ENCODE data around the gene PREX1.

Gene PREX1

DNA sequence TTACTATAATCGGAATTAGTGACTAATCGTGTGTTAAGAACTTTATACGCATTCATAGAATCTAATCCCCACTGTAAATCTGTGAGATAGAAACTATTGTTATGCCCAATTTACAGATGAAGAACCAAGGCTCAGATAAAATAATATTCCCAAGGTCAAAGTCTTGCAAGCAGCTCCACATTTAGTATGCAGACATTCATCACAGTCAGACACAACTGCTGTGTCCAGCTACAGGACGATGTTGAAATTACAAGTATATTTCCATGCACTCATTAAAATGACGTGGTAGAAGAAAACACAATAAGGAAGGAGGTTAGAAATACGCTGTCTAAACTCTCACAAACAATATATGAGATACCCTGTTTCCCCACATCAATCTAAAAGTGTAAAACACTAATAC, 82.5 kb downstream of the PREX1 start:
- no peak overlapping the region for H3K4me3 ChIP-seq (ENCODE audit: low read depth, low read length)
- no peak for DNase-seq (ENCODE audit: low read depth)
- TF ChIP-seq, protein P1, sequence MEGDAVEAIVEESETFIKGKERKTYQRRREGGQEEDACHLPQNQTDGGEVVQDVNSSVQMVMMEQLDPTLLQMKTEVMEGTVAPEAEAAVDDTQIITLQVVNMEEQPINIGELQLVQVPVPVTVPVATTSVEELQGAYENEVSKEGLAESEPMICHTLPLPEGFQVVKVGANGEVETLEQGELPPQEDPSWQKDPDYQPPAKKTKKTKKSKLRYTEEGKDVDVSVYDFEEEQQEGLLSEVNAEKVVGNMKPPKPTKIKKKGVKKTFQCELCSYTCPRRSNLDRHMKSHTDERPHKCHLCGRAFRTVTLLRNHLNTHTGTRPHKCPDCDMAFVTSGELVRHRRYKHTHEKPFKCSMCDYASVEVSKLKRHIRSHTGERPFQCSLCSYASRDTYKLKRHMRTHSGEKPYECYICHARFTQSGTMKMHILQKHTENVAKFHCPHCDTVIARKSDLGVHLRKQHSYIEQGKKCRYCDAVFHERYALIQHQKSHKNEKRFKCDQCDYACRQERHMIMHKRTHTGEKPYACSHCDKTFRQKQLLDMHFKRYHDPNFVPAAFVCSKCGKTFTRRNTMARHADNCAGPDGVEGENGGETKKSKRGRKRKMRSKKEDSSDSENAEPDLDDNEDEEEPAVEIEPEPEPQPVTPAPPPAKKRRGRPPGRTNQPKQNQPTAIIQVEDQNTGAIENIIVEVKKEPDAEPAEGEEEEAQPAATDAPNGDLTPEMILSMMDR (IDR thresholded peaks at IDR 0.05; ENCODE audit: control insufficient read depth, extremely low read depth, insufficient read depth), result peak; percentile 29

DNA sequence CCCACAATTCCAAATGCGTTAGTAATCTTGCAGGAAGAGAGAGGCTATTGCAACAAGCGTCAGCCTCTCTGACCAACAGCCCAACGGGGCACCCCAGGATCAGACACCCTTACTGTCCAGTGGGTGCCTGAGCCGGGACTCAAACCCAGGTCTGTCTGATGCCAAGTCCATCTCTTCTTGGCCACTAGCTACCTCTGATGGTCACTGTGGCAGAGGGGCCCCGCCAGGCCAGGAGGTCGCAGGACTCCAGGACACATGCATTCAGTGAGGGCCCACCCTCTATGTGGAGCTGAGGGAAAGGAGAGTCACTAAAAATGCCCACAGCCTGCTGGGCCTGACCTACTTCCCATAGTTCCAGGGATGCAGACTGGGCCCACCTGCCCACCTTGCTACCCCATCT, 83.3 kb downstream of the PREX1 start:
- H3K4me3 ChIP-seq (ENCODE audit: low read depth, low read length), result no peak overlapping the region
- TF ChIP-seq, protein P1 (IDR thresholded peaks at IDR 0.05; ENCODE audit: control insufficient read depth, extremely low read depth, insufficient read depth), result no peak
- DNase-seq (ENCODE audit: low read depth), result no peak

DNA sequence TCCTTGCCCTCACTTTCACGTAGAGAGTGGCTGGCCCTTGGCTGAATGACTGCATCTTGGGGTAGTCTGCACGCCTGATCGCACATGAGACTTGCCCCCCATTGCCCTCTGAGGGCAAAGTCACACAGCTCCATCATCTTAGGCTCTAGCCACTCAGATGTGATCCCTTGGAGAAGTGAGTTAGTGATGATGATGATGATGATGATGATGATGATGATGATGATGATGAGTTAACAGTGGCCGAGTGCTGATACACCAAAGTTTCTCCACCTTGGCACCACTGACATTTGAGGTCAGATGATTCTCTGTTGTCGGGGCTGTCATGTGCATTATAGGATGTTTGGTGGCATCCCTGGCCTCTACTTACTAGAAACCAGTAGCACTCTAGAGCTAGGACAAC, 84.0 kb downstream of the PREX1 start:
- H3K4me3 ChIP-seq (ENCODE audit: low read depth, low read length), result no peak overlapping the region
- TF ChIP-seq, protein P1 (IDR thresholded peaks at IDR 0.05; ENCODE audit: control insufficient read depth, extremely low read depth, insufficient read depth), result no peak
- DNase-seq (ENCODE audit: low read depth), result no peak

DNA sequence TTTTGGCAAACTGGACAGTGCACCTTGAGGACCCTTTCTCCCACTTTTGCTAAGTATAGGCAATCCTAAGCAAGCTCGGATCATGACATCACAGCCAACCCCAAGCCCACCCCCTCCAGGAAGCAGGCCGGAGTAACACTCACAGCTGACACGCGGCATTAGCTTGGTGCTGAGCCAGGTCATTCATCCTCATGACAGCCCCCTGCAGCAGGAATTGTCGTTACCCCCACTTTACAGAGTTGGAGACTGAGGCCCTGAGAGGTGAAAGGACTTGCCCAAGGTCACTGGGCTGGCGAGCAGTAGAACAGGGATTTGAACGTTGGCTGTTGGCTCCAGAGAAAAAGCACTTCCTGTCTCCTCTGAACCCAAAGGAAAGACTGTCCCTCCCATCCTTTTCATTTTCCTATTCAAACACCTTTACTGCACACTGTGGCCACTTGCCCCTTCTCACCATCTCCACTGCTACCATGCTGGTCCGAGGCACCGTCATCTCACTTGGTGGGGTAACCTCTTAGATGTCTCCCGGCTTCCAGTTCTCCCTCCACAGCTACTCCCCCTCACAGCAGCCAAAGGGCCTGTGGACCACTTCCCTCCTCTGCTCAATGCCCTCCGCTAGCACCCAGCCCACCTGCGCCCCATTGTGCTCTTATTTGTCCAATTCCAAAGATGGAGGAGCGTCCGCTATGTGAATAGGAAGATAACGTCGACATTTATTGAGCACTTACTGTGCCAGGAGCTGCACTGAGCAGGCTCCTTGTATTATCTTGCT, 84.7 kb downstream of the PREX1 start:
- TF ChIP-seq, protein P1 (IDR thresholded peaks at IDR 0.05; ENCODE audit: control insufficient read depth, extremely low read depth, insufficient read depth), result no peak
- H3K4me3 ChIP-seq (ENCODE audit: low read depth, low read length), result no peak overlapping the region
- no peak for DNase-seq (ENCODE audit: low read depth)

DNA sequence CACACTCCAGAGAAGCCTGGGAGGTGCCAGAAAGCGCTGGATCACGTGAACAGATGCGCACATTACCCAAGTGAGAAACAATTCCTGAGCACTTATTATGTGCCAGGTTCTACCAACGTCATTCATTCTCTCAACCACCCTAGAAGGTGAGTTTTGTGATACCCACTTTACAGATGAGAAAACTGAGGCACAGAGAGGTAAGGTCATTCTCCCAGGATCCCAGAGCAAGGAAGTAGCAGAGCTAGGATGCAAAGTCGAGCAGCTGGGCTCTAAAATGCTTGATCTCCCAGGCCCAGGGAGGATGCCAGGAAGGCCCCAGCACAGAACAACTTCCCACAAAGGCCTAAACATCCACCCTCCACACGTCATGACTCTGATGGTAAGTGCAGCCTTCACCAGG, 85.6 kb downstream of the PREX1 start:
- no peak for DNase-seq (ENCODE audit: low read depth)
- TF ChIP-seq, protein P1 (IDR thresholded peaks at IDR 0.05; ENCODE audit: control insufficient read depth, extremely low read depth, insufficient read depth), result no peak
- H3K4me3 ChIP-seq (ENCODE audit: low read depth, low read length), result no peak overlapping the region

DNA sequence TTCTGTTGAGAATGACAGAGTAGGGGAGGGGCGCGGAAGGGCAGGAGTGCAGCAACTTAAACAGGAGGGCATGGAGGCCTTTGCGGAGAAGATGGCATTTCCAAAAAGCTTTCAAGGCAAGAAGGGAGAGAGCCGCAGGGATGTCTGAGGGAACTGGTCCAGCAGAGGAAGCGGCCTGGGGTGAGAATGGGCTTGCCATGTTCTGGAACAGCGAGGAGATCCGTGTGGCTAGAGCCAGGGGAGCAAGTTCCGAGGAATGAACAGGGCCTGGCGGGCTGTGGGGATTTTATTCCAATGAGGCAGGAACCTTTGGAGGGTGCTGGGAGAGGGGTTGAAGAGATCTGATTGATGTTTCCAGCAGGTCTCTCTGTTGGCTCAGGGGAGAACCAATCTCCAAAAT, 86.1 kb downstream of the PREX1 start:
- H3K4me3 ChIP-seq (ENCODE audit: low read depth, low read length), result no peak overlapping the region
- TF ChIP-seq, protein P1 (IDR thresholded peaks at IDR 0.05; ENCODE audit: control insufficient read depth, extremely low read depth, insufficient read depth), result no peak
- no peak for DNase-seq (ENCODE audit: low read depth)

DNA sequence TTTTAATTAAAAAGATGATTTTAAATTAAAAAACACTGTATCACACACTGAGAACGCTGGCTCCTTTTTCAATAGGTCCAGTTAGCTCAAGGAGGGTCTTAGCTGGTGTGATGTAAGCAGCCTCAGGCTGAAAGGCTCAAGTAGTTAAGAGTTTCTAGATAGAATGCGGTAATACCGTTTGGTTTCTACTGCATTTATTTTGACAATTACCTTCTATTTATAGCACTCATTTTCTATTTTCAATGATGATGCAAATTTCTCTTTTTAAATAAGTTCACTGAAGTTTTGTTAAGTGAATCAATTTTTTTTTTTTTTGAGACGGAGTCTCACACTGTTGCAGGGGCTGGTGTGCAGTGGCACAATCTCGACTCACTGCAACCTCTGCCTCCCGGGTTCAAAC, 87.1 kb downstream of the PREX1 start:
- H3K4me3 ChIP-seq (ENCODE audit: low read depth, low read length), result no peak overlapping the region
- no peak for DNase-seq (ENCODE audit: low read depth)
- TF ChIP-seq, protein P1 (IDR thresholded peaks at IDR 0.05; ENCODE audit: control insufficient read depth, extremely low read depth, insufficient read depth), result no peak

Data from LNCaP clone FGC (cell line).